Muscle layer of duodenum (tissue), 2 donors: ENCODE data around the gene EIF2B5.
"Not testable (repeated sequence)": the region's sequence is repeated elsewhere in the genome, so short reads cannot be mapped to it uniquely, and the experiment has no call there.

ENCODE experiments used
- H3K27ac ChIP-seq: one replicate; pipeline ENCODE4 v1.7.0; 2013; ENCODE audit warnings: mild to moderate bottlenecking, low read length
- H3K27me3 ChIP-seq: one replicate; pipeline ENCODE4 v1.7.0; 2013; ENCODE audit warnings: low read depth, mild to moderate bottlenecking, control low read depth, low read length
- H3K36me3 ChIP-seq, 2 donors: one replicate each; pipeline ENCODE4 v1.7.0; 2013; ENCODE audit warnings: low read length in 2 of 2, control low read depth in 1 of 2, mild to moderate bottlenecking in 1 of 2; ENCODE audit not compliant: insufficient read depth in 2 of 2, control insufficient read depth in 1 of 2
- H3K4me1 ChIP-seq, 2 donors: one replicate each; pipeline ENCODE4 v1.7.0; 2013; ENCODE audit warnings: low read length in 2 of 2, mild to moderate bottlenecking in 2 of 2, control low read depth in 1 of 2, moderate library complexity in 1 of 2; ENCODE audit not compliant: insufficient read depth in 2 of 2, control insufficient read depth in 1 of 2
- H3K4me3 ChIP-seq, 2 donors: one replicate each; pipeline ENCODE4 v1.7.0; 2013; ENCODE audit warnings: low read length in 2 of 2, low read depth in 1 of 2, mild to moderate bottlenecking in 1 of 2
- H3K9me3 ChIP-seq, 2 donors: one replicate each; pipeline ENCODE4 v1.7.0; 2013; ENCODE audit warnings: low read length in 2 of 2, control low read depth in 1 of 2, mild to moderate bottlenecking in 1 of 2; ENCODE audit not compliant: control insufficient read depth in 1 of 2
- donor health status: healthy.

The EIF2B5 gene

GRCh38 chr3:184148076-184148475 lies 12.9 kb downstream of the EIF2B5 start:
- Histone ChIP-seq H3K4me1 (peaks cover 0 to 11% of the 10 kb centered on the region in 2 donors), H3K36me3 (peaks cover 12 to 32% of the 10 kb centered on the region in 2 donors), H3K4me3 (no peak overlapping the region), H3K9me3 (no peaks in the 10 kb centered on the region), H3K27ac (no peak overlapping the region), H3K27me3 (no peaks in the 10 kb centered on the region)

DNA sequence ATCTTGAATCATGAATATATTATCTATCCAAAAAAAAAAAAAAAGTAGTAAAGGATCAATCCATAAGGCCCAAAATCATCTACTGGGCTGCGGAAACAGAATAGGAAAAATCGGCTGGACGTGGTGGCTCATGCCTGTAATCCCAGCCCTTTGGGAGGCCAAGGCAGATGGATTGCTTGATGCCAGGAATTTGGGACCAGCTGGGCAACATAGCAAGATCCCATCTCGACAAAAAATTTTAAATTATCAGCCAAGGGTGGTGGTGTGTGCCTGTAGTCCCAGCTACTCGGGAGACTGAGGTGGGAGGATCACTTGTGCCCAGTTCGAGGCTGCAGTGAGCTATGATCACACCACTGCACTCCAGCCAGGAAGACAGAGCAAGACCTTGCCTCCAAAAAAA lies 14.0 kb downstream of the EIF2B5 start:
- H3K4me1 ChIP-seq = peaks cover 0 to 11% of the 10 kb centered on the region in 2 donors
- H3K27ac ChIP-seq = no peak overlapping the region
- H3K9me3 ChIP-seq = no peaks in the 10 kb centered on the region
- H3K27me3 ChIP-seq = no peaks in the 10 kb centered on the region
- H3K36me3 ChIP-seq = peaks cover 2 to 21% of the 10 kb centered on the region in 2 donors
- no peak overlapping the region for H3K4me3 ChIP-seq

GRCh38 chr3:184149770-184150169 lies 14.6 kb downstream of the EIF2B5 start:
- H3K4me1 ChIP-seq, H3K4me3 ChIP-seq, H3K9me3 ChIP-seq, H3K27ac ChIP-seq, H3K27me3 ChIP-seq: not testable (repeated sequence)
- H3K36me3 ChIP-seq = peaks cover 0 to 15% of the 10 kb centered on the region in 2 donors

GRCh38 chr3:184154885-184155643 lies 19.9 kb downstream of the EIF2B5 start, which contains the start of gene DVL3:
Gene DVL3, plus strand, starts transcription at chr3:184155377. Its CDS starts 259 bp downstream, at chr3:184155636.
- no peaks in the 10 kb centered on the region for H3K36me3 ChIP-seq
- H3K9me3 ChIP-seq = no peaks in the 10 kb centered on the region
- no peaks in the 10 kb centered on the region for H3K27me3 ChIP-seq
- H3K27ac ChIP-seq = peak within 1 kb of the TSS; percentile 91
- H3K4me3 ChIP-seq = peak within 1 kb of the TSS; percentile 88 to 93
- peaks cover 9 to 37% of the 10 kb centered on the region in 2 donors for H3K4me1 ChIP-seq

GRCh38 chr3:184155644-184156521 lies 20.7 kb downstream of the EIF2B5 start:
- Histone ChIP-seq H3K36me3 (no peaks in the 10 kb centered on the region), H3K27ac (peak overlapping the region; percentile 91), H3K4me3 (peak overlapping the region; percentile 88 to 93), H3K27me3 (no peaks in the 10 kb centered on the region), H3K4me1 (peaks cover 17 to 46% of the 10 kb centered on the region in 2 donors), H3K9me3 (no peaks in the 10 kb centered on the region)

DNA sequence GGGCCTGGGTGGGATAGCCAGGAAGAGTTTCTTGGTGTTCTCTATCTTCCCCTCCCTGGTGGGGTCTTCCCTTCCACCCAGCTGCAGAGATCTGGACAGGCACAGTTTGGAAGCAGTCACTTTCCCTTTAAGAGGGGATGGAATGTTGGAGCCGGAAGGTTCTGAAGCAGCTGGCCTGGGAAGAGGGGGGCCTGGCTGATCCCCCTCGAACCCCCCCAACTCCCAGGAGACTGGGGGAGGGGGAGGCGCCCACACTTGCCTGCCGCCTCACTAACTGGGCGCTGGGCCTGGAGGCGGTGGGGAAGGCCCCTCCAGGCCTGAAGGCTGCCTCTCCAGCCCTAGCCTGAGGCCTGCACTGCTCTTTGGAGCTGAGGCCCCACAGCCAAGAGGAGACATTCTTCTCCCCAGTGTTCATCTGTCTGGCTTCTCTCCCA lies 21.4 kb downstream of the EIF2B5 start:
- Histone ChIP-seq H3K9me3 (no peaks in the 10 kb centered on the region), H3K4me3 (peak overlapping the region; percentile 88 to 93), H3K4me1 (peaks cover 18 to 47% of the 10 kb centered on the region in 2 donors), H3K27ac (peak overlapping the region; percentile 91), H3K27me3 (no peaks in the 10 kb centered on the region), H3K36me3 (no peaks in the 10 kb centered on the region)

- no peaks in the 10 kb centered on the region for H3K9me3 ChIP-seq
- peak overlapping the region; percentile 91 for H3K27ac ChIP-seq
- peaks cover 18 to 53% of the 10 kb centered on the region in 2 donors for H3K4me1 ChIP-seq
- no peaks in the 10 kb centered on the region for H3K36me3 ChIP-seq
- H3K4me3 ChIP-seq = peak overlapping the region; percentile 88 to 93
- H3K27me3 ChIP-seq = no peaks in the 10 kb centered on the region
These were observed 22.0 kb downstream of the EIF2B5 start for GRCh38 chr3:184157206-184157605.

GRCh38 chr3:184158404-184158803 lies 23.2 kb downstream of the EIF2B5 start:
- peaks cover under 1 to 4% of the 10 kb centered on the region in 2 donors for H3K36me3 ChIP-seq
- H3K4me1 ChIP-seq = peaks cover 18 to 55% of the 10 kb centered on the region in 2 donors
- H3K9me3 ChIP-seq = no peaks in the 10 kb centered on the region
- H3K27me3 ChIP-seq = no peaks in the 10 kb centered on the region
- H3K4me3 ChIP-seq = no peak overlapping the region
- no peak overlapping the region for H3K27ac ChIP-seq

GRCh38 chr3:184160456-184160855 lies 25.3 kb downstream of the EIF2B5 start:
- Histone ChIP-seq H3K4me3 (peak overlapping the region in 1 of 2 donors; percentile 6), H3K27me3 (no peaks in the 10 kb centered on the region), H3K27ac (peak overlapping the region; percentile 80), H3K4me1 (peaks cover 18 to 58% of the 10 kb centered on the region in 2 donors), H3K9me3 (no peaks in the 10 kb centered on the region), H3K36me3 (peaks cover 21 to 24% of the 10 kb centered on the region in 2 donors)

DNA sequence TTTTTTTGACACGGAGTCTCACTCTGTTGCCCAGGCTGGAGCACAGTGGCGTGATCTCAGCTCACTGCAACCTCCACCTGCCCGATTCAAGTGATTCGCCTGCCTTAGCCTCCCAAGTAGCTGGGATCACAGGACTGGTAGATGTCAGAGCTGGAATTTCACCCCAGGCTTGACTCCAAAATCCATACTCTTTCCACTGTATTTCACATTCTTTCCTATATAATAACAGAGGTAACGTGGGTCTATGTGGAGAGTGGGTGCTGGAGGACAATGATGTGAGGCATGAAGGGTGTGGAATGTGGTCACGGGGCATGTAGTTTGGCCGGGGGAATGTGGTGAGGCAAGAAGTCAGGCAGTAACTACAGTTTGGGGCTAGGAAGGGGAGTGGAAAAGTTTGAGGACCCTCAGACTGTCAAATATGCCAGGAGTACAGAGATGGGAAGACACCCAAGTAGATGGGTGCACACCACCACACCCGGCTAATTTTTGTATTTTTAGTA lies 27.5 kb downstream of the EIF2B5 start:
- peaks cover 42 to 45% of the 10 kb centered on the region in 2 donors for H3K36me3 ChIP-seq
- not testable (repeated sequence) for H3K9me3 ChIP-seq, H3K27me3 ChIP-seq, H3K4me3 ChIP-seq, H3K27ac ChIP-seq
- H3K4me1 ChIP-seq = peaks cover 11 to 48% of the 10 kb centered on the region in 2 donors
